HG02610 (cell line): ENCODE results near the gene APH1B.
"Not testable (repeated sequence)": the region's sequence is repeated elsewhere in the genome, so short reads cannot be mapped to it uniquely, and the experiment has no call there.

Source experiments
- ATAC-seq: cut with Tn5 transposase; IDR thresholded peaks from one replicate; pipeline ENCODE4 v1.9.1; 2021; ENCODE audit warnings: mild to moderate bottlenecking, moderate library complexity; ENCODE audit not compliant: unreplicated experiment

The APH1B gene

GRCh38 chr15:63327648-63328421 lies 50.4 kb downstream of the APH1B start:
- ATAC-seq: no peak

- no peak for ATAC-seq
Measured at GRCh38 chr15:63329567-63330350, 52.4 kb downstream of the APH1B start.

GRCh38 chr15:63330926-63331325 lies 53.5 kb downstream of the APH1B start:
- ATAC-seq: no peak

- no peak for ATAC-seq
Measured at GRCh38 chr15:63331456-63331855, 54.1 kb downstream of the APH1B start.

- no peak for ATAC-seq
Measured at GRCh38 chr15:63332367-63333124, 55.1 kb downstream of the APH1B start.

GRCh38 chr15:63334821-63335220 lies 57.4 kb downstream of the APH1B start:
- ATAC-seq: no peak

- no peak for ATAC-seq
Measured at GRCh38 chr15:63335543-63336240, 58.3 kb downstream of the APH1B start.

- no peak for ATAC-seq
Measured at GRCh38 chr15:63337046-63337445, 59.6 kb downstream of the APH1B start.

GRCh38 chr15:63338170-63338569 lies 60.8 kb downstream of the APH1B start:
- ATAC-seq: no peak

GRCh38 chr15:63339006-63339766 lies 61.8 kb downstream of the APH1B start:
- no peak for ATAC-seq

- ATAC-seq: no peak
Measured at GRCh38 chr15:63339836-63340235, 62.4 kb downstream of the APH1B start.

GRCh38 chr15:63340353-63340752 lies 62.9 kb downstream of the APH1B start:
- ATAC-seq: no peak

- ATAC-seq: no peak
Measured at GRCh38 chr15:63340878-63341277, 63.5 kb downstream of the APH1B start.

- no peak for ATAC-seq
Measured at GRCh38 chr15:63341898-63342297, 64.5 kb downstream of the APH1B start.

GRCh38 chr15:63342996-63343562 lies 65.7 kb downstream of the APH1B start:
- not testable (repeated sequence) for ATAC-seq

GRCh38 chr15:63344731-63345390 lies 67.5 kb downstream of the APH1B start:
- ATAC-seq: no peak

GRCh38 chr15:63345391-63345752 lies 68.0 kb downstream of the APH1B start:
- no peak for ATAC-seq

- no peak for ATAC-seq
Measured at GRCh38 chr15:63347074-63347857, 69.9 kb downstream of the APH1B start.

- ATAC-seq: no peak
Measured at GRCh38 chr15:63348392-63348791, 71.0 kb downstream of the APH1B start.
